ENCODE data around the gene ST6GALNAC5. TPM values are rescaled to one million over a fixed set of nuclear protein-coding genes. Genes with fewer than 3 reads are reported as not detected.

The ST6GALNAC5 gene
- total and polyA plus RNA-seq, 10 of the 15 experiments (the other 5 are each of a cell fraction or from before 2014, with no cell fraction given): under 0.01 to 1.8 (median 0.07) TPM; not detected in 6

DNA sequence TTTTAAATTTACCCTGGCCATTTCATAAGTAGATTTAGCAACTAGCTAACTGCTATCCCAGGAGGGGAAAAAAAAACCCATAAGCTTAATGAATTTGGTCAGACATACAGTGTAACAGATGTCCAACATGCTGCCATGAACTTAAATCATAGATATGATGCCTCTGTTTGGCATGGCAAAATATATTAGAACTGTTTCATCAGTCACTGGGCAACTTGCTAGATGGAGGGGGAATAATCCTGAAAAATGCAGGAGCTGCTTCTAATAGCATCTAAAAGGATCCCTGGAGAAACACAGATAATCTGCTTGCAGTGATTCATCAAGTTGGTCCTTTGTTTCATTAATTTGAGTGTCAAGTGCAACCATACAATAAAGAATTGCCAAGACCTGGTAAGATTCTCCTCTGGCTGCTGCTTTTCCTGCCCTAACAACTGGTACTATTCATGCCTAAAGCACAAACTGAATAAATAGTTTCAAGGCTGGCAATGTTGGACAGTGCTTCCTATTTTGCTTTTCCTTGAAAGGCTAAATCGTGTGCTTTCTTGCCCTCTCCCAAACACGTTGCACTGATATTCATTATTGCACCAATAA is 1.5 kb upstream of the ST6GALNAC5 start:
- peaks cover 8 to 22% of the 10 kb centered on the region in 2 experiments for H3K27me3 ChIP-seq (replicated peaks in 1 of 2; ENCODE audit: control insufficient read depth in 2 of 2, insufficient read depth in 2 of 2, low read length in 1 of 2)
- DNase-seq (ENCODE audit: low read depth, low spot score): no peak
- no peaks in the 10 kb centered on the region for H3K36me3 ChIP-seq (ENCODE audit: control insufficient read depth in 2 of 2, insufficient read depth in 2 of 2, low read length in 1 of 2)
- no peak overlapping the region for H3K27ac ChIP-seq (ENCODE audit: control insufficient read depth, insufficient read depth)
- no peak for ATAC-seq
- no peak overlapping the region for H2AFZ ChIP-seq (ENCODE audit: control insufficient read depth, low read depth, low read length)
- H3K79me2 ChIP-seq (ENCODE audit: control insufficient read depth, insufficient read depth, low read length): no peaks in the 10 kb centered on the region
- TF ChIP-seq SREBF1 (IDR thresholded peaks at IDR 0.05; ENCODE audit: low read length) (no peak), BACH1 (IDR thresholded peaks at IDR 0.05; ENCODE audit: borderline replicate concordance) (no peak), YY1 (IDR thresholded peaks at IDR 0.05; ENCODE audit: low read depth, low read length) (no peak), NRF1 (conservative IDR thresholded peaks at IDR 0.05; ENCODE audit: low read depth, low read length) (no peak), FOXK2 (IDR thresholded peaks at IDR 0.05) (no peak), CHD1 (IDR thresholded peaks at IDR 0.05; ENCODE audit: low read depth, low read length) (no peak), MYC (IDR thresholded peaks at IDR 0.05; ENCODE audit: insufficient read depth, insufficient read length, insufficient replicate concordance, low read length, severe bottlenecking) (no peak), SMC3 (IDR thresholded peaks at IDR 0.05; ENCODE audit: borderline replicate concordance, low read length) (no peak), BMI1 (IDR thresholded peaks at IDR 0.05; ENCODE audit: borderline replicate concordance) (no peak), CREM (IDR thresholded peaks at IDR 0.05; ENCODE audit: low read depth) (no peak)
- TF ChIP-seq, protein P1, sequence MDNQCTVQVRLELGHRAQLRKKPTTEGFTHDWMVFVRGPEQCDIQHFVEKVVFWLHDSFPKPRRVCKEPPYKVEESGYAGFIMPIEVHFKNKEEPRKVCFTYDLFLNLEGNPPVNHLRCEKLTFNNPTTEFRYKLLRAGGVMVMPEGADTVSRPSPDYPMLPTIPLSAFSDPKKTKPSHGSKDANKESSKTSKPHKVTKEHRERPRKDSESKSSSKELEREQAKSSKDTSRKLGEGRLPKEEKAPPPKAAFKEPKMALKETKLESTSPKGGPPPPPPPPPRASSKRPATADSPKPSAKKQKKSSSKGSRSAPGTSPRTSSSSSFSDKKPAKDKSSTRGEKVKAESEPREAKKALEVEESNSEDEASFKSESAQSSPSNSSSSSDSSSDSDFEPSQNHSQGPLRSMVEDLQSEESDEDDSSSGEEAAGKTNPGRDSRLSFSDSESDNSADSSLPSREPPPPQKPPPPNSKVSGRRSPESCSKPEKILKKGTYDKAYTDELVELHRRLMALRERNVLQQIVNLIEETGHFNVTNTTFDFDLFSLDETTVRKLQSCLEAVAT (IDR thresholded peaks at IDR 0.05): no peak
- TF ChIP-seq, protein P2, sequence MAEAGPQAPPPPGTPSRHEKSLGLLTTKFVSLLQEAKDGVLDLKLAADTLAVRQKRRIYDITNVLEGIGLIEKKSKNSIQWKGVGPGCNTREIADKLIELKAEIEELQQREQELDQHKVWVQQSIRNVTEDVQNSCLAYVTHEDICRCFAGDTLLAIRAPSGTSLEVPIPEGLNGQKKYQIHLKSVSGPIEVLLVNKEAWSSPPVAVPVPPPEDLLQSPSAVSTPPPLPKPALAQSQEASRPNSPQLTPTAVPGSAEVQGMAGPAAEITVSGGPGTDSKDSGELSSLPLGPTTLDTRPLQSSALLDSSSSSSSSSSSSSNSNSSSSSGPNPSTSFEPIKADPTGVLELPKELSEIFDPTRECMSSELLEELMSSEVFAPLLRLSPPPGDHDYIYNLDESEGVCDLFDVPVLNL (IDR thresholded peaks at IDR 0.05; ENCODE audit: low read depth, low read length): no peak
- H3K4me1 ChIP-seq (ENCODE audit: control insufficient read depth, insufficient read depth, low read length): no peaks in the 10 kb centered on the region
- intact Hi-C loops (cut with micrococcal nuclease; ENCODE audit: unreplicated experiment): loop anchor here (10.0 kb wide), 1 partner anchor 531 kb away; no protein-coding TSS in a partner anchor
- ChIA-PET CTCF (interaction anchor here (1.3 to 1.4 kb wide), 2 partner anchors 68 to 534 kb away, joined by 3 to 4 read pairs; no protein-coding TSS in a partner anchor), POLR2A (interaction anchor here (0.5 to 2.0 kb wide), 3 partner anchors 25 to 68 kb away, joined by 3 to 5 read pairs (median 4); no protein-coding TSS in a partner anchor), SMC1A (ENCODE audit: uncharacterized antibody, unreplicated experiment) (interaction anchor here (0.8 to 2.2 kb wide), 4 partner anchors 12 to 402 kb away, joined by 3 to 5 read pairs (median 3); no protein-coding TSS in a partner anchor), RAD21 (ENCODE audit: unreplicated experiment) (no interaction called here)
- no peaks in the 10 kb centered on the region for H4K20me1 ChIP-seq (ENCODE audit: control insufficient read depth, insufficient read depth)
- H3K4me2 ChIP-seq (ENCODE audit: control insufficient read depth, insufficient read depth): no peak overlapping the region
- H3K4me3 ChIP-seq: no peak overlapping the region
- no peak for FAIRE-seq
- no TSS peak for BruUV-seq (replicated peaks)
- H3K9me3 ChIP-seq (replicated peaks; ENCODE audit: control insufficient read depth, insufficient read depth, low read length): no peaks in the 10 kb centered on the region; the same call in 2 of the 3 replicates
- in situ Hi-C loops (cut with MboI): no loop called here
- WGBS (ENCODE audit: insufficient coverage, insufficient replicate concordance, low lambda C conversion rate, missing lambda C conversion rate): 30% methylated on average over 2 of the region's 2 CpGs
- H3K9ac ChIP-seq (ENCODE audit: control insufficient read depth, insufficient read depth, low read length): no peak overlapping the region
